ENCODE data around the gene FGF12. TPM values are rescaled to one million over a fixed set of nuclear protein-coding genes. Genes with fewer than 3 reads are reported as not detected.

FGF12 gene
- polyA plus RNA-seq, 2 of the 4 experiments (the other 2 are of a cell fraction): 0.63 to 1.1 TPM

GRCh38 chr3:192413461-192413860 is 313.9 kb downstream of the FGF12 start:
- peak overlapping the region; percentile 27; the same call in 1 of the 3 replicates for H3K4me2 ChIP-seq

GRCh38 chr3:192410684-192410960 is 316.7 kb downstream of the FGF12 start:
- ChIA-PET POLR2A (interaction anchor here (0.7 kb wide), 1 partner anchor 181 kb away, joined by 6 read pairs; no protein-coding TSS in a partner anchor), CTCF (interaction anchor here (1.0 to 2.6 kb wide), 3 partner anchors 11 to 39 kb away, joined by 3 to 12 read pairs (median 4); no protein-coding TSS in a partner anchor)
- FAIRE-seq: no peak
- Histone ChIP-seq H3K4me3 (peak overlapping the region; percentile 70; the same call in 2 of the 3 replicates), H3K4me1 (peaks cover 10% of the 10 kb centered on the region; the same call in 2 of the 3 replicates), H3K4me2 (peak overlapping the region; percentile 80), H3K27ac (no peak overlapping the region), H3K9me3 (no peaks in the 10 kb centered on the region)
- DNase-seq (ENCODE audit: low read depth in 1 of 2, low spot score in 1 of 2): no peak
- no peak for ATAC-seq
- WGBS (ENCODE audit: missing lambda C conversion rate): 68% methylated on average over 5 of the region's 5 CpGs
- TF ChIP-seq HDAC2 (IDR thresholded peaks at IDR 0.05) (no peak), HOXB5 (CRISPR knock-in tag; IDR thresholded peaks at IDR 0.05) (no peak), EP300 (IDR thresholded peaks at IDR 0.05) (no peak)

More at GRCh38 chr3:192413461-192413860, 313.9 kb downstream of the FGF12 start:
- peak; percentile 5 to 36 for DNase-seq (ENCODE audit: low read depth in 1 of 2, low spot score in 1 of 2)
- TF ChIP-seq RCOR1 (IDR thresholded peaks at IDR 0.05; ENCODE audit: low read depth, low read length) (no peak), FOSL2 (IDR thresholded peaks at IDR 0.05) (no peak), FOSL2 (CRISPR knock-in tag; IDR thresholded peaks at IDR 0.05) (peak; percentile 15; the same call in 1 of the 2 replicates)
- Histone ChIP-seq H3K4me3 (no peak overlapping the region), H3K27ac (no peak overlapping the region), H3K4me1 (peaks cover 10% of the 10 kb centered on the region; the same call in 2 of the 3 replicates), H3K9me3 (no peaks in the 10 kb centered on the region)
- no peak for ATAC-seq
- POLR2A ChIA-PET: no interaction called here
- WGBS (ENCODE audit: missing lambda C conversion rate): 16% methylated on average over 2 of the region's 2 CpGs
- CTCF ChIA-PET: interaction anchor here (1.0 to 2.2 kb wide), 2 partner anchors 9 to 31 kb away, joined by 3 to 9 read pairs; no protein-coding TSS in a partner anchor
- no peak for FAIRE-seq

GRCh38 chr3:192409838-192410683 is 317.3 kb downstream of the FGF12 start:
- no peak for FAIRE-seq
- peak overlapping the region; percentile 70 for H3K4me3 ChIP-seq
- POLR2A ChIA-PET: interaction anchor here (0.7 kb wide), 1 partner anchor 181 kb away, joined by 6 read pairs; no protein-coding TSS in a partner anchor
- CTCF ChIA-PET: interaction anchor here (1.0 to 2.6 kb wide), 4 partner anchors 12 to 39 kb away, joined by 3 to 12 read pairs (median 4); no protein-coding TSS in a partner anchor
- peaks cover 10% of the 10 kb centered on the region; the same call in 2 of the 3 replicates for H3K4me1 ChIP-seq
- peak overlapping the region; percentile 56 to 95 for H3K27ac ChIP-seq
- WGBS (ENCODE audit: missing lambda C conversion rate): 13% methylated on average over 10 of the region's 53 CpGs
- peak; percentile 45 to 54 for DNase-seq (ENCODE audit: low read depth in 1 of 2, low spot score in 1 of 2)
- peak overlapping the region; percentile 80 for H3K4me2 ChIP-seq
- TF ChIP-seq GATA3 (IDR thresholded peaks at IDR 0.05; ENCODE audit: borderline replicate concordance): no peak
- TF ChIP-seq CTCF (IDR thresholded peaks at IDR 0.05): peak; percentile 31
- H3K9me3 ChIP-seq: no peaks in the 10 kb centered on the region
- ATAC-seq: peak; percentile 83 to 84

- peak; percentile 67 to 82 for ATAC-seq
- POLR2A ChIA-PET: no interaction called here
- no peak for FAIRE-seq
- H3K4me3 ChIP-seq: peak overlapping the region; percentile 70
- no peaks in the 10 kb centered on the region for H3K9me3 ChIP-seq
- H3K4me1 ChIP-seq: peaks cover 10% of the 10 kb centered on the region; the same call in 2 of the 3 replicates
- peak overlapping the region; percentile 80 for H3K4me2 ChIP-seq
- CTCF ChIA-PET: interaction anchor here (1.7 to 2.6 kb wide), 2 partner anchors 21 to 35 kb away, joined by 3 to 12 read pairs; no protein-coding TSS in a partner anchor
- WGBS (ENCODE audit: missing lambda C conversion rate): 13% methylated on average over 2 of the region's 61 CpGs
- TF ChIP-seq E2F6 (IDR thresholded peaks at IDR 0.05; ENCODE audit: borderline replicate concordance, low read depth) (0 out of 2 replicates have a peak, but pooled peaks have one; percentile 42), BHLHE40 (IDR thresholded peaks at IDR 0.05; ENCODE audit: low read depth, low read length) (no peak), POLR2A (IDR thresholded peaks at IDR 0.05; ENCODE audit: low read length) (no peak)
- peak; percentile 40 to 43 for DNase-seq (ENCODE audit: low read depth in 1 of 2, low spot score in 1 of 2)
- H3K27ac ChIP-seq: peak overlapping the region; percentile 56 to 95
These were observed 318.0 kb downstream of the FGF12 start for GRCh38 chr3:192409201-192409837.

Measured in A549 (cell line).